HCT116 (cell line): ENCODE results near the gene WWOX. TPM values are rescaled to one million over a fixed set of nuclear protein-coding genes. Genes with fewer than 3 reads are reported as not detected.

Source experiments
- ATAC-seq: fragments of 200-7000 bp; cut with Tn5 transposase; 2 replicates; pipeline ENCODE4 v1.9.1; 2020; ENCODE audit warnings: mild to moderate bottlenecking, moderate library complexity
- BruUV-seq: library from RNA; stranded (reverse); fragments of 400-500 nt; replicated peaks from 2 replicates; lab custom pipeline; 2021; lab: Mats Ljungman, UMichigan
- CTCF ChIA-PET: fragments of 300-600 bp; sonication (Branson Sonifier 250); formaldehyde crosslinking; loops from one replicate; lab custom pipeline; 2021; ENCODE audit warnings: antibody characterized with exemption; lab: Charles Lee
- POLR2A ChIA-PET: fragments of 300-600, 350-600 bp; sonication (Branson Sonifier 250); formaldehyde crosslinking; loops from one replicate; lab custom pipeline; 2021; ENCODE audit warnings: antibody characterized with exemption; lab: Charles Lee
- RAD21 ChIA-PET, 2 experiments: fragments of 300-600 bp; sonication (Branson Sonifier 250); formaldehyde crosslinking; loops; one replicate each; lab custom pipeline; 2023; ENCODE audit warnings: low total read pairs in 2 of 2; ENCODE audit not compliant: uncharacterized antibody in 2 of 2, unreplicated experiment in 2 of 2, low non-redundant PET in 1 of 2; lab: Charles Lee
- DNase-seq: peaks from one replicate; pipeline ENCODE4 v3.0.0-alpha.2; 2010; ENCODE audit warnings: low read depth, low spot score
- H2AFZ ChIP-seq: fragments of 200-600 bp; shearing (Covaris generic), sonication (generic); 2 replicates; pipeline ENCODE4 v1.6.1; 2017; ENCODE audit warnings: low read depth, mixed run types, mixed read lengths, antibody characterized with exemption, low read length; ENCODE audit not compliant: poor library complexity, severe bottlenecking
- H3K27ac ChIP-seq: 2 replicates; pipeline ENCODE4 v1.5.1; 2012; ENCODE audit warnings: low read depth, low read length
- H3K27me3 ChIP-seq: fragments of 200-600 bp; sonication (generic); 2 replicates; pipeline ENCODE4 v1.6.1; 2016; ENCODE audit warnings: mixed run types, low read length, mixed read lengths; ENCODE audit not compliant: insufficient read depth
- H3K36me3 ChIP-seq, 2 experiments: fragments of 200-500 bp in 1 of 2; fragments of 200-600 bp in 1 of 2; sonication (Bioruptor generic) in 1 of 2; sonication (generic) in 1 of 2; 2 replicates each; pipeline versions ENCODE4 v1.5.1 to v1.6.1; 2014 to 2016; ENCODE audit warnings: low read length in 2 of 2, inconsistent platforms in 1 of 2, mixed read lengths in 1 of 2, mixed run types in 1 of 2; ENCODE audit not compliant: insufficient read depth in 2 of 2, control insufficient read depth in 1 of 2
- H3K4me1 ChIP-seq, 2 experiments: fragments of 200-600 bp in 1 of 2; sonication (generic) in 1 of 2; 2 replicates each; pipeline versions ENCODE4 v1.5.1 to v1.6.1; 2012 to 2017; ENCODE audit warnings: low read length in 2 of 2, inconsistent platforms in 1 of 2, mild to moderate bottlenecking in 1 of 2, mixed read lengths in 1 of 2, mixed run types in 1 of 2, moderate library complexity in 1 of 2; ENCODE audit not compliant: insufficient read depth in 2 of 2, control insufficient read depth in 1 of 2
- H3K4me2 ChIP-seq: fragments of 200-600 bp; sonication (generic); 2 replicates; pipeline ENCODE4 v1.6.1; 2017; ENCODE audit warnings: mixed run types, low read length, mixed read lengths
- H3K4me3 ChIP-seq, 2 experiments: fragments of 200-600 bp in 1 of 2; sonication (generic) in 1 of 2; replicated peaks in 1 of 2; 2 replicates each; pipeline ENCODE4 v1.5.1; 2011 to 2016; ENCODE audit warnings: low read length in 2 of 2, control low read depth in 1 of 2, low read depth in 1 of 2, mild to moderate bottlenecking in 1 of 2, mixed read lengths in 1 of 2, mixed run types in 1 of 2
- H3K79me2 ChIP-seq: fragments of 200-600 bp; sonication (generic); 2 replicates; pipeline ENCODE4 v1.6.1; 2017; ENCODE audit warnings: mild to moderate bottlenecking, mixed run types, low read length, moderate library complexity, mixed read lengths; ENCODE audit not compliant: insufficient read depth
- H3K9ac ChIP-seq: fragments of 200-600 bp; sonication (generic); 2 replicates; pipeline ENCODE4 v1.6.1; 2016; ENCODE audit warnings: low read length, mixed read lengths
- H3K9me2 ChIP-seq: fragments of 200-600 bp; sonication (generic), shearing (Covaris generic); 2 replicates; pipeline ENCODE4 v1.6.1; 2017; ENCODE audit warnings: mixed run types, mild to moderate bottlenecking, moderate library complexity; ENCODE audit not compliant: insufficient read depth
- H3K9me3 ChIP-seq, 2 experiments: fragments of 200-500 bp in 1 of 2; fragments of 200-600 bp in 1 of 2; sonication (Bioruptor generic) in 1 of 2; sonication (generic) in 1 of 2; 2 replicates each; pipeline ENCODE4 v1.6.1; 2014 to 2017; ENCODE audit warnings: low read length in 2 of 2, mixed read lengths in 2 of 2, inconsistent platforms in 1 of 2, low read depth in 1 of 2, mild to moderate bottlenecking in 1 of 2, mixed run types in 1 of 2, moderate library complexity in 1 of 2; ENCODE audit not compliant: control insufficient read depth in 1 of 2, insufficient read depth in 1 of 2
- H4K20me1 ChIP-seq: fragments of 200-600 bp; sonication (generic), shearing (Covaris generic); 2 replicates; pipeline ENCODE4 v1.6.1; 2017; ENCODE audit warnings: mixed run types, mild to moderate bottlenecking, moderate library complexity; ENCODE audit not compliant: insufficient read depth
- ATF3 ChIP-seq: IDR thresholded peaks from 2 replicates; pipeline ENCODE4 v1.6.1; 2012
- CBX3 ChIP-seq: IDR thresholded peaks from 2 replicates; pipeline ENCODE4 v1.6.1; 2012; ENCODE audit warnings: low read depth
- CTCF ChIP-seq, 3 experiments: fragments of 200-600 bp in 1 of 3; sonication (generic) in 1 of 3; IDR thresholded peaks in 2 of 3; conservative IDR thresholded peaks in 1 of 3; 2 replicates each; pipeline ENCODE4 v1.5.1; 2012 to 2017; ENCODE audit warnings: low read depth in 2 of 3, low read length in 2 of 3, antibody characterized with exemption in 1 of 3, borderline replicate concordance in 1 of 3, control low read depth in 1 of 3, mild to moderate bottlenecking in 1 of 3, mixed read lengths in 1 of 3, mixed run types in 1 of 3, moderate library complexity in 1 of 3; ENCODE audit not compliant: insufficient read depth in 1 of 3
- EGR1 ChIP-seq: IDR thresholded peaks from 2 replicates; pipeline ENCODE4 v1.6.1; 2012; ENCODE audit warnings: low read depth
- ELF1 ChIP-seq: IDR thresholded peaks from 2 replicates; pipeline ENCODE4 v1.6.1; 2012; ENCODE audit warnings: low read depth, borderline replicate concordance
- EZH2 ChIP-seq: fragments of 200-600 bp; sonication (generic); IDR thresholded peaks from 2 replicates; pipeline ENCODE4 v1.6.1; 2017; ENCODE audit warnings: antibody characterized with exemption, mixed run types
- EZH2phosphoT487 ChIP-seq: fragments of 200-600 bp; IDR thresholded peaks from 2 replicates; pipeline ENCODE4 v1.6.1; 2018; ENCODE audit warnings: antibody characterized with exemption, borderline replicate concordance
- JUND ChIP-seq: IDR thresholded peaks from 2 replicates; pipeline ENCODE4 v1.6.1; 2012
- POLR2A ChIP-seq: IDR thresholded peaks from 2 replicates; pipeline ENCODE4 v1.7.0; 2011; ENCODE audit warnings: borderline replicate concordance; ENCODE audit not compliant: insufficient read depth, insufficient read length; ENCODE audit errors: extremely low read depth
- POLR2AphosphoS5 ChIP-seq: IDR thresholded peaks from 2 replicates; pipeline ENCODE4 v1.6.1; 2011; ENCODE audit warnings: mild to moderate bottlenecking, low read depth, low read length, moderate library complexity
- RAD21 ChIP-seq: IDR thresholded peaks from 2 replicates; pipeline ENCODE4 v1.6.1; 2012; ENCODE audit warnings: low read depth, mild to moderate bottlenecking
- REST ChIP-seq: IDR thresholded peaks from 2 replicates; pipeline ENCODE4 v1.6.1; 2012; ENCODE audit warnings: low read depth
- SIN3A ChIP-seq: IDR thresholded peaks from 2 replicates; pipeline ENCODE4 v1.6.1; 2012; ENCODE audit warnings: low read depth
- SP1 ChIP-seq: IDR thresholded peaks from 2 replicates; pipeline ENCODE4 v1.6.1; 2012; ENCODE audit warnings: low read depth
- SRF ChIP-seq: IDR thresholded peaks from 2 replicates; pipeline ENCODE4 v1.6.1; 2012; ENCODE audit warnings: low read depth
- ZFX ChIP-seq: fragments of 450-650 bp; IDR thresholded peaks from 2 replicates; pipeline ENCODE4 v1.6.1; 2017
- intact Hi-C: fragments of 100-400 bp; cut with micrococcal nuclease; formaldehyde crosslinking; loops from 2 replicates; pipeline ENCODE4 v1.10.0; 2022
- total RNA-seq: library from RNA; stranded (reverse); gene quantifications from one replicate; pipeline ENCODE4 v1.2.1, GENCODE V29; 2021; ENCODE audit not compliant: unreplicated experiment
- TF ChIP-seq, protein P1 (sequence below): IDR thresholded peaks from 2 replicates; pipeline ENCODE4 v1.6.1; 2012

The WWOX gene
- total RNA-seq, 1 experiment from 2014 or later: 13.7 TPM

- intact Hi-C loops: no loop called here
- Histone ChIP-seq H3K9me3 (no peaks in the 10 kb centered on the region), H3K4me3 (no peak overlapping the region), H3K27ac (no peak overlapping the region), H3K4me1 (no peaks in the 10 kb centered on the region), H3K36me3 (peaks cover 0 to 2% of the 10 kb centered on the region in 2 experiments; a peak in 1 of 4 replicates), H4K20me1 (no peaks in the 10 kb centered on the region), H2AFZ (no peak overlapping the region), H3K9ac (no peak overlapping the region), H3K79me2 (no peaks in the 10 kb centered on the region), H3K27me3 (no peaks in the 10 kb centered on the region), H3K9me2 (no peaks in the 10 kb centered on the region), H3K4me2 (no peak overlapping the region)
- ATAC-seq (no peak), DNase-seq (no peak)
- RAD21 ChIA-PET: no interaction called here
- POLR2A ChIA-PET: no interaction called here
- no TSS peak for BruUV-seq
- CTCF ChIA-PET: no interaction called here
- no peak for TF ChIP-seq CTCF (IDR thresholded peaks at IDR 0.05 in 2 of 3, conservative IDR thresholded peaks at IDR 0.05 in 1 of 3; ENCODE audit: borderline replicate concordance in 1 of 3, insufficient read depth in 1 of 3, low read depth in 2 of 3, low read length in 2 of 3)
- TF ChIP-seq ELF1: no peak
- no peak for TF ChIP-seq ZFX
- no peak for TF ChIP-seq SP1
- no peak for TF ChIP-seq POLR2AphosphoS5
- TF ChIP-seq CBX3: no peak
- TF ChIP-seq SRF: no peak
- TF ChIP-seq EZH2: no peak
- TF ChIP-seq EGR1: no peak
- TF ChIP-seq SIN3A: no peak
- no peak for TF ChIP-seq ATF3
- no peak for TF ChIP-seq RAD21
- TF ChIP-seq EZH2phosphoT487: no peak
- TF ChIP-seq, protein P1, sequence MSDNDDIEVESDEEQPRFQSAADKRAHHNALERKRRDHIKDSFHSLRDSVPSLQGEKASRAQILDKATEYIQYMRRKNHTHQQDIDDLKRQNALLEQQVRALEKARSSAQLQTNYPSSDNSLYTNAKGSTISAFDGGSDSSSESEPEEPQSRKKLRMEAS: no peak
- no peak for TF ChIP-seq REST
- TF ChIP-seq POLR2A: no peak
- no peak for TF ChIP-seq JUND
Observed at GRCh38 chr16:78115659-78116058, 16.2 kb downstream of the WWOX start.
